Measurements from ENCODE around the gene MYO5A.

DNA sequence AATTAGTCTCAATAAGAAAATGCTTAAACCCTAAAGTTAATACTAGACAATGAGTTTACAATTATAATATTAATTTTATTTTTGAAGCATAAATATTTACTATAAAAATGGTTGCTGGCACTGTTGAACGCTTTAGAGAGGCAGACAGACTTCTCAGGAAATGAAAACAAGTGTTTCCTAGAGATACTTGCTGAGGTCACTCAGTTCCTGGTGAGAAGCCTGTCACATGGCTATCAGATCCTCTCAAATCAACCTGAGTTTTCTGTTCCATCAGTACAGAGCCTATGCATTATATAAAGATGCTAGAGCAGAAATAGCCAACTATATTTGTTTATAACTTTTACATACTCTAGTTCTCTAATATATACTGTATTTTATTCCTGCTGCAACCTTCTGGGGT, 109.2 kb downstream of the MYO5A start:
- TF ChIP-seq, protein P1, sequence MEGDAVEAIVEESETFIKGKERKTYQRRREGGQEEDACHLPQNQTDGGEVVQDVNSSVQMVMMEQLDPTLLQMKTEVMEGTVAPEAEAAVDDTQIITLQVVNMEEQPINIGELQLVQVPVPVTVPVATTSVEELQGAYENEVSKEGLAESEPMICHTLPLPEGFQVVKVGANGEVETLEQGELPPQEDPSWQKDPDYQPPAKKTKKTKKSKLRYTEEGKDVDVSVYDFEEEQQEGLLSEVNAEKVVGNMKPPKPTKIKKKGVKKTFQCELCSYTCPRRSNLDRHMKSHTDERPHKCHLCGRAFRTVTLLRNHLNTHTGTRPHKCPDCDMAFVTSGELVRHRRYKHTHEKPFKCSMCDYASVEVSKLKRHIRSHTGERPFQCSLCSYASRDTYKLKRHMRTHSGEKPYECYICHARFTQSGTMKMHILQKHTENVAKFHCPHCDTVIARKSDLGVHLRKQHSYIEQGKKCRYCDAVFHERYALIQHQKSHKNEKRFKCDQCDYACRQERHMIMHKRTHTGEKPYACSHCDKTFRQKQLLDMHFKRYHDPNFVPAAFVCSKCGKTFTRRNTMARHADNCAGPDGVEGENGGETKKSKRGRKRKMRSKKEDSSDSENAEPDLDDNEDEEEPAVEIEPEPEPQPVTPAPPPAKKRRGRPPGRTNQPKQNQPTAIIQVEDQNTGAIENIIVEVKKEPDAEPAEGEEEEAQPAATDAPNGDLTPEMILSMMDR (IDR thresholded peaks at IDR 0.05; ENCODE audit: insufficient read depth, low read length, poor library complexity, severe bottlenecking): no peak
- TF ChIP-seq EZH2phosphoT487 (conservative IDR thresholded peaks at IDR 0.05; ENCODE audit: low read length): no peak

Data from SU-DHL-6 (cell line).